IPS DF 4.7 (cell line): ENCODE data around the gene GOLGA6L6.
"Not testable (repeated sequence)": the region's sequence is repeated elsewhere in the genome, so short reads cannot be mapped to it uniquely, and the experiment has no call there.

ENCODE experiments used
- DNase-seq: peaks from one replicate; pipeline ENCODE4 v3.0.0-alpha.2; 2013; ENCODE audit warnings: low spot score; ENCODE audit errors: extremely low read depth

Gene GOLGA6L6, protein sequence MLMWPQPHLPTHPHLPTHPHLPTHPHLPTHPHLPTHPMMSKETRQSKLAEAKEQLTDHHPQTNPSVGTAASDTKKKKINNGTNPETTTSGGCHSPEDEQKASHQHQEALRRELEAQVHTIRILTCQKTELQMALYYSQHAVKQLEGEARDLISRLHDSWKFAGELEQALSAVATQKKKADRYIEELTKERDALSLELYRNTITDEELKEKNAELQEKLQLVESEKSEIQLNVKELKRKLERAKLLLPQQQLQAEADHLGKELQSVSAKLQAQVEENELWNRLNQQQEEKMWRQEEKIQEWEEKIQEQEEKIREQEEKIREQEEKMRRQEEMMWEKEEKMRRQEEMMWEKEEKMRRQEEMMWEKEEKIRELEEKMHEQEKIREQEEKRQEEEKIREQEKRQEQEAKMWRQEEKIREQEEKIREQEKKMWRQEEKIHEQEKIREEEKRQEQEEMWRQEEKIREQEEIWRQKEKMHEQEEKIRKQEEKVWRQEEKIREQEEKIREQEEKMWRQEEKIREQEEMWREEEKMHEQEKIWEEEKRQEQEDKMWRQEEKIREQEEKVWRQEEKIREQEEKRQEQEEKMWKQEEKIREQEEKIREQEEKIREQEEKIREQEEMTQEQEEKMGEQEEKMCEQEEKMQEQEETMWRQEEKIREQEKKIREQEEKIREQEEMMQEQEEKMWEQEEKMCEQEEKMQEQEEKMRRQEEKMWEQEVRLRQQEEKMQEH

DNA sequence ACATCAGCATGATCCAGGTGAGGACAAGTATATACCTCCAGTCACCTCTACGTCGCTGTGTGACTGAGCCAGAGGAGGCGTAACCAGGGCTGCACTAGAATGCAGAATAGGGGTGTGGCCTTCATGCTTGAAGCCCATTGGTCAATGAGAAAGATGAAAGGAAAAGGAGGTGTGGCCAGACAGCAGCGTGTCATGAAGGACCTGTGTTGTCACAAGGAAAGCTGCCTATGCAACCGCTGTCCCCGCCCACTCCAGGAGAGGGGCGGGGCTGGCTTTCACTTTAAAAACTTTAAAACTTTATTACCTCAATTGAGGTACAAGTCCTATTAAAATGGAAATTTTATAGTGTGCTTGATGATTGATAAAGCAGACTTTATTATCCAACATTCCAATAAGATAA, at the start of gene GOLGA6L6:
TSS of gene GOLGA6L6 (minus strand) at position 101 of the 400 bp plus-strand sequence. CDS start at position 10, 91 bp downstream.
- DNase-seq = not testable (repeated sequence)

DNA sequence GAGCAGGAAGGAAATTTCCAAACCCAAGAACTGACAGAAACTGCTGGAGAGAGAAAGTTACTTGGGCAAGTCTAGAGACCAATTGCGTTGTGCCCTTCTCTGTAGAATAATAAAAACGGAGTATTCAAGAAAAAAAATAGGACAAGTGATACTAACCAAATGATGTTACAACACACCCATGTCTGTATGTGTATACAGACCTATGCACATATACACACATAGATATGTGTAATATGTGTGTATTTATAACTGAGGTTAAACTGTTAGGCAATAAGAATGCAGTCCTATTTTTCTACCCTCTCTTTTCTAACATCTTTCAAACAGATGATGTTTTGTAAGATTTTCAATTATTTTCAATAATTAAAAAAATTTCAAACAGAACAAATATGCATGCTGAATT, 48.5 kb upstream of the GOLGA6L6 start:
- not testable (repeated sequence) for DNase-seq

DNA sequence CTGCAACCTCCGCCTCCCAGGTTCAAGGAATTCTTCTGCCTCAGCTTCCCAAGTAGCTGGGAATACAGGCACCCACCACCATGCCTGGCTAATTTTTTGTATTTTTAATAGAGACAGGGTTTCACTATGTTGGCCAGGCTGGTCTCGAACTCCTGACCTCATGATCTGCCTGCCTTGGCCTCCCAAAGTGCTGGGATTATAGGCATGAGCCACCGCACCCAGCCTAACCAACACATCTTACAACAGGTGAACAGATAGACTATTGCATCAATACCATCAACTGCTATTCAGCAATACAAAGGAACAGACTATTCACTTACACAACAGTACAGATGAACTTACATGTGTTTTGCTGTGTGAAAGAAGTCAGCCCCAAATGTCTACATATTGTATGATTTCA, 45.2 kb upstream of the GOLGA6L6 start:
- not testable (repeated sequence) for DNase-seq

DNA sequence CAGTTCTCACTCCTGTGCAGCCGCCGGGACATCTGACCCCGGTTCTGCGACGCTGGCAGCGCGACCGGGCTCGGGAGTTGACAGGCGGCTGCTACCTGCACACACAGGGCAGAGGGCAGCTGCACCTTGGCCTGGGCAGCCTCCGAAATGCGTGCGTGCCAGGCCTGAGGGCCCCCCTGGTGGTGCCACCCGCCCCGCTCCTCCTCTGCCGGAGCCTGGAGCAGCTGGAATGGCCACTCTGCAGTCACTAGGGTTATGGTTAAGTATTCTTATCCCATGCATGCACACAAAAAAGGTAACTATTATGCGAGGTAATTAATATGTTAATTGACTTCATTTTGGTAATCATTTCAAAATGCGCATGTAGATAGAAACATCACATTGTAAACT, 41.1 kb upstream of the GOLGA6L6 start:
- not testable (repeated sequence) for DNase-seq

DNA sequence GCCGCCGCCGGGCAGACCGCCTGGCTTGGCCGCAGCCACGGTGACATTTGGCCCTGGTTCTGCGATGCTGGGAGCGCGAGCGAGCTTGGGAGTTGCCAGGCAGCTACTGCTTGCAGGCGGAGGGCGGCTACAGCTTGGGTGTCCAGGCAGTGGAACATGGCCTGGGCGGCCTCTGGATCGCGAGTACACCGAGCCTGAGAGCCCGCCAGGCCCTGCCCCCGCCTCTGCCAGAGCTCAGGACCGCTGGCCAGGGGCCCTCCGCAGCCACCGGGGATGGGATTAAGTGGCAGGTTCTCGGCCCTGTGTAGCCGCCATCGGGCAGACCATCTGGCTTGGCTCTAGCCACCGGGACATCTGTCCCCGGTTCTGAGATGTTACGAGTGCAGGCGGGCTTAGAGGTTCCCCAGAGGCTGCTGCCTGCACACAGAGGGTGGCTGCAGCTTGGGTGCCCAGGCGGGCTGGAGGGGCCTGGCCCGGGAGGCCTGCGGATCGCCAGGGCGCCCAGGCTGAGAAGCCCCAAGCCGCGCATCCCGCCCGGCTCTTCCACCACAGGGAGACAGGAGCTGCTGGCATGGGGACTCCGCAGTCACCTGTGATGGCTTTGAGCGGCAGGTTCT, 40.6 kb upstream of the GOLGA6L6 start:
- DNase-seq = not testable (repeated sequence)

DNA sequence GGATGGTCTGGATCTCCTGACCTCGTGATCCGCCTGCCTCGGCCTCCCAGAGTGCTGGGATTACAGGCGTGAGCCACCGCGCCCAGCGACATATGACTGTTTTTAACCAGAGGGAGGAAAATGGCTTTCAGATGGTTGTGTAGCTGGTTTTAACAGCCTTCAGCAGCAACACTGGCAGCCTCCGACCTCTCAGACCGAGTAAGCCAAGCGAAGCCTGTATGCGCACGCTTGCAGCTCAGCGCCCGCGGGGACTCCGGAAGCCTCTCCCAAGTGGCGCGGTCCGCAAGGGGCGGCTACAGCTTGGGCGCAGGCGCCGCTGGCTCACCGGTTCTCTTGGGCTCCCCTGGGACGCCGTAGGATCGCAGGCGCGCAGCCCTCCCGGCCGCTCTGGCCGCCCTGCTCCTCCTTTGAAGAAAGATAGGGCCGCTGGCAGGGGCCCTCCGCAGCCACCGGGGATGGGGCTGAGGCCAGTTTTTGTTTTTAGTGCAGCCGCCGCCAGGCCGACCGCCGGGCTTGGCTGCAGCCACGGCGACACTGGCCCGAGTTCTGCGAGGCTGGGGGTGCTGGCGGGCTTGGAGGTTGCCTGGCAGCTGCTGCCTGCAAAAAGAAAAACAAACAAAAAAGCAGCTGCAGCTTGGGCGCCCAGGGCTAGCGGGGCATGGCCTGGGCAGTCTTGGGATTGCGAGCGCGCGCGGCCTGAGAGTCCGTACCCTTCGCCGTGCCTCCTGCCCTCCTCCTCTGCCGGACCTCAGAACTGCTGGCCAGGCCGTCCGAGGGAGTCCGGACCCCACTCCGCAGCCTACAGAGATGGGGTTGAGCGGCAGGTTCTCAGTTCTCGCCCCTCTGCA, 39.9 kb upstream of the GOLGA6L6 start:
- not testable (repeated sequence) for DNase-seq

DNA sequence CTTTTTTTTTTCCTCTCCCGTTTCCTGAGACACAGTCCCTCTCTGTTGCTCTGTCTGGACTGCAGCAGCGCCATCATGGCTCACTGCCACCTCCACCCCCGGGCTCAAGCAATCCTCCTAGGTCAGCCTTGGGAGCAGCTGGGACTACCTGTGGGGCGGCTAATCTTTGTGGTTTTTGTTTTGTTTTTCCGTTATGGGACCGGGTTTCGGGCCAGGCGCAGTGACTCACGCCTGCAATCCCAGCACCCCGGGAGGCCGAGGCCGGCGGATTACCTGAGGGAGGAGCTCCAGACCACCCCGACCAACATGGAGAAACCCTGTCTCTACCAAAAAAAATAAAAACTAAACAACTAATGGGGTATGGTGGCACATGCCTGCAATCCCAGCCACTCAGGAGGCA, 38.1 kb upstream of the GOLGA6L6 start:
- not testable (repeated sequence) for DNase-seq

DNA sequence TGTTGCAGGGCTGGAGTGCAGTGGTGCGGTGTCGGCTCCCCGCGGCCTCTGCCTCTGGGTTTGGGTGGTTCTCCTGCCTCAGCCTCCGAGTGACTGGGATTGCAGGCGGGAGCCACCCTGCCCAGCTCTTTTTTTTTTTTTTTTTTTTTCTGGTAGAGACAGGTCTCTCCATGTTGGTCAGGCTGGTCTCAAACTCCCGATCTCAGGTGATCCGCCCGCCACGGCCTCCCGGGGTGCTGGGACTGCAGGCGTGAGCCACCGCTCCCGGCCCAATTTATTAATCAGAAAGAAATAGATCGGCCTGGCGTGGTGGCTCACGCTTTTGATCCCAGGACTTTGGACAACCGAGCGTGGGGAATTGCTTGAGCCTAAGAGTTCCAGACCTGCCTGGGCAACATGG, 9.7 kb upstream of the GOLGA6L6 start:
- not testable (repeated sequence) for DNase-seq

DNA sequence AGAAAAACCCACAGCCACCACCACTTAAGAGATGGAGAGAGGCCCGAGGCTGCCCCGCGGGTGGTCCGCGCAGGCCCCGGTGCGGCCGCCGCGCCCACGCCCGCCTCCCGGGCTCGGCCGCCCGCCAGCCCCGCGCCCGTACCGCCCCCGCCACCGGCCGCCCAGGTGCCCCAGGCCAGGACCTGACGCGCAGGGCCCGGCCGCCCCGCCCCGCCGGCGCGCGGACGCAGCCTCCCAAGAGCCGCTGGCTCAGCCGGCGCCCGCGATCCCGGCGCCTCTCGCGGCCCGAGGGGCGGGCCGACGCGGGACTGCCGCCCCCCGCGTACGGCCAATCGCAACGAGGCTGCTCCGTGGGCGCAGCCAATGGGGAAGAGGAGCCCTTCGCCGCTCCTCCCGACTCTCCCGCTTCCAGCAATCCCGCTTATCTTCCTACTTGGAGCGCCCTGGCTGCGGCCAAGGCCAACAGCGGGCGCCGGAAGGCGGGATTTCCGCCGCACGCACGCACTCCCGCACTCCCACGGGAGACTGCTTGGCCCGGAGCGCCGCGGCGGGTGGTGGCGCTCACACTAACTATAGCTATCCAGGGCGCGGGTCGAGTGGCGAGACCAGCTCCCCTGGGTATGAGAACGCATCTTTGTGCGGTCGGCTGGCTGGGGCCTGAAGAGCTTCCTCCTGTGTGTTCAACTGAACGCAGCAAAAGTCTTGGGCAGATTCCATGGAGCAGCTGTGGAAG, 35.5 kb downstream of the GOLGA6L6 start:
- not testable (repeated sequence) for DNase-seq

DNA sequence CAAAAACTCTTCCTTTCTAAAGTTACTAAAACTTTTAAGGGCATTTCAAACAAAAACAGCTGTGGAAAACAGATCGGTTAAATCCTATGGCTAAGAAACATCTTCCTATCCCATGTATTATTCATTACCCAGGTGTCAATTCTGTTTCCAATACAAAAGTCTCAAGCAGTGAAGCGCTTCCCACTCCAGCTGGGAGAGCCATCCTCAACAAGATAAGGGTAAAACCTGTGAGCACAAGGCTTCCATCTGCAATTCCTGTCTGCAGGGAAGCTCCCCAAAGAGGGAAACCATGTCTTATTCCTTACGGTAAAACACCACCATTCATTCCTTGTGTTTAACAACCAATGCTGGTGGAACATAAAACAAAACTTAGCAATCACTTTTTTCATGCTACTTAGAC, 38.8 kb downstream of the GOLGA6L6 start:
- DNase-seq = not testable (repeated sequence)

DNA sequence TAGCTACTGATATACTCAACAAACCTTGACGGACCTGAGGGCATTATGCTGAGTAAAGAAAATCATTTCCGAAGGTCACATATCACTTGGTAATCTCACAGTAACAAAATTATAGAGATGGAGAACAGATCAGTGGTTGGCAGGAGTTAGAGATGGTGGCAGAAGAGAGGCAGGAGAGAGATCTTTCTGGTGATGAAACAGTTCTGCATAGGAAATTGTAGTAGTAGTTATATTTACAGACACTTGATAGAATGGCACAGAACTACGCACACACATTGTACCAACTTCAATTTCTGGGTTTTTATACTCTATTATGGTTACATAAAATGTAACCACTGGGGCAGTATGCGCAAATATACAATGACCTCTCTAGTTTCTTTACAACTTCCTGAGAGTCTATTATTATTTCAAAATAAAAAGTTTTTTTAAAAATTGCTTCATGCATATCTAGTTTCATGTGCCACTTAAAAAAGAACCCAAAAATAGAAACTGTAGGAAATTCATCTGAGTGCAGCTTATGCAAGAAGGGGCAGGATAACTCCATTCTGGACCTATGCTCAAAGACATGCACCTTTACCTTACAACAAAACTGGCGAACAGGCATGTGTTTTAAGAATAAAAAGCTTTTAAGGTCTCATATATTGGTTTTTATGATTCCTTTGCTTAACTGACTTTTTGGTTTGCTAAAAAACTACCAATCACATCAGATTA, 39.9 kb downstream of the GOLGA6L6 start:
- DNase-seq = not testable (repeated sequence)

DNA sequence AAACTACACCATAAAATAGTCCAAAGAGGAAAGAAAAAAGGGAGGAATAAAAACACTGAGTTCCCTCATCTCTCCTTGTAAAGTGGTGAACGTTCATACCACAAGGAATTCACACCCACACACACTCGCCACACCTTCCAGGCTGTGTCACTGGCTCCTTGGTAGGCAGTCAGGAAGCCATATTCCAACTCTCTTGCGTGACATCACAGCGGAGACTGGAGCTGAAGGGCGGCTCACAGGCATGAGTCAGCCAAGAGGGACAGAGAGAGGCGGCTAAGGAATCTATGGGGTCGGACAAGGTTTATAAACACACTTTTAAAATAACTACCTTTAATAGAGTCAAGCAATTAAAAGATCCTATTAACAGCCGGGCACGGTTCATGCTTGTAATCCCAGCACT, 43.8 kb downstream of the GOLGA6L6 start:
- DNase-seq = not testable (repeated sequence)

DNA sequence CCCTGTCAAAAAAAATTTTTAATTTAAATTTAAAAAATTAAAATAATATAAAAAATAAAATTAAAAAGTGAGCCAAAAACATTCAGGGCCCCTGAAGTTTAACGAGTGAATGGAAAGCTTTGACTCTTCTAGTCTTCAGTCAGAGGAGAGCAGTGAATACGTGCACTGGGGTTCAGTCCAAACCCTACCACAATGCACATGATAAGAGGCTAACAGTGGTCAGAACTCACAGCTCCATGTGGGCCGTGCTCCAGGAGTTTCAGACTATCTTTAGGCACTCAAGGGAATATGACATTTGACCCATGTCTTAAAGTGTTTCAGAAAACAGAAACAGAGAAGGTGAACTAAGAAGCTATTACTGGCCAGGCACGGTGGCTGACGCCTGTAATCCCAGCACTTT, 48.6 kb downstream of the GOLGA6L6 start:
- DNase-seq = not testable (repeated sequence)

DNA sequence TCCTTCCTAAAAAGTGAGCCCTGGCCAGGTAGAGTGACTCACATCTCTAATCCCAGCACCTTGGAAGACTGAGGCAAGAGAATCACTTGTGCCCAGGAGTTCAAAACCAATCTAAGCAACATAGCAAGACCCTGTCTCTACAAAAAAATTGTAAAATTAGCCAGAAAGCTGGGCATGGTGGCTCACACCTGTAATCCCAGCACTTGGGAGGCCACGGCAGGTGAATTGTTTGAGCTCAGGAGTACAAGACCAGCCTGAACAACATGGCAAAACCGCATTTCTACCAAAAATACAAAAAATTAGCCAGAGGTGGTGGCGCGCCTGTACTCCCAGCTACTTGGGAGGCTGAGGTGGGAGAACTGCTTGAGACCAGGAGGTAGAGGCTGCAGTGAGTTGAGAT, 49.0 kb downstream of the GOLGA6L6 start:
- not testable (repeated sequence) for DNase-seq

DNA sequence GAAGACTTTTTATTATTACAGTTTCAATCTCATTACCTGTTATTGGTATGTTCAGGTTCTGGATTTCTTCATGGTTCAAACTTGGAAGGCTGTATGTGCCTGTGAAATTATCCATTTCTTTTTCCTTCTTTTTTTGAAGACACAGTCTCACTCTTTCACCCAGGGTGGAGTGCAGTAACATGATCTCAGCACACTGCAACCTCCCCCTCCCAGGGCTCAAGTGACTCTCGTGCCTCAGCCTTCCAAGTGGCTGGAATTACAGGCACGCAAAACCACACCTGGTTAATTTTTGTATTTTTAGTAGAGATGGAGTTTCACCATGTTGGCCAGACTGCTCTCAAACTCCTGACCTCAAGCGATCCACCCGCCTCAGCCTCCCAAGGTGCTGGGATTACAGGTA, 52.3 kb downstream of the GOLGA6L6 start:
- not testable (repeated sequence) for DNase-seq
